Thoracic aorta (tissue), 2 donors: ENCODE data around the gene CACNA1B. TPM values are rescaled to one million over a fixed set of nuclear protein-coding genes. Genes with fewer than 3 reads are reported as not detected.

Experiments
- ATAC-seq: fragments of 150-250 bp; one replicate; pipeline ENCODE4 v1.8.0; 2017; ENCODE audit warnings: low read depth; ENCODE audit not compliant: insufficient number of reproducible peaks, low FRiP score
- DNase-seq: peaks from one replicate; pipeline ENCODE4 v3.0.0-alpha.2; 2020; ENCODE audit warnings: low spot score
- H3K27ac ChIP-seq, 2 donors: fragments of 200-600 bp; sonication (generic); 1 replicate in 1 of 2; 2 replicates in 1 of 2; pipeline ENCODE4 v1.5.1; 2016; ENCODE audit warnings: mild to moderate bottlenecking in 2 of 2, moderate library complexity in 2 of 2
- H3K27me3 ChIP-seq: fragments of 200-600 bp; sonication (generic); replicated peaks from 2 replicates; pipeline ENCODE4 v1.6.0; 2016; ENCODE audit warnings: mild to moderate bottlenecking; ENCODE audit not compliant: insufficient read depth
- H3K36me3 ChIP-seq: fragments of 200-600 bp; sonication (generic); one replicate; pipeline ENCODE4 v1.5.1; 2016
- H3K4me1 ChIP-seq, 2 donors: fragments of 200-600 bp; sonication (generic); 1 replicate in 1 of 2; 2 replicates in 1 of 2; pipeline versions ENCODE4 v1.5.1 to v1.6.0; 2016; ENCODE audit warnings: low read depth in 2 of 2, mild to moderate bottlenecking in 1 of 2; ENCODE audit not compliant: control insufficient read depth in 1 of 2
- H3K4me3 ChIP-seq: fragments of 200-600 bp; sonication (generic); 2 replicates; pipeline ENCODE4 v1.5.1; 2016; ENCODE audit warnings: mild to moderate bottlenecking
- H3K9me3 ChIP-seq: fragments of 200-600 bp; sonication (generic); 2 replicates; pipeline ENCODE4 v1.5.1; 2016
- CTCF ChIP-seq: fragments of 200-600 bp; sonication (generic); IDR thresholded peaks from one replicate; pipeline ENCODE4 v1.5.1; 2019; ENCODE audit warnings: antibody characterized with exemption
- total RNA-seq, 2 donors: library from RNA; depleted of rRNA; stranded (reverse); fragments of >200 nt; gene quantifications; one replicate each; pipeline versions ENCODE4 v1.1.0 to v1.2.3, GENCODE V29; 2016

The CACNA1B gene
- total RNA-seq, 2 donors from 2014 or later = 0.07 to 0.14 TPM

- no peaks in the 10 kb centered on the region for H3K27me3 ChIP-seq
- no peaks in the 10 kb centered on the region for H3K36me3 ChIP-seq
- H3K4me3 ChIP-seq = no peak overlapping the region
- H3K27ac ChIP-seq = no peak overlapping the region
- no peak for DNase-seq
- no peaks in the 10 kb centered on the region for H3K9me3 ChIP-seq
- no peak for ATAC-seq
- no peak for TF ChIP-seq CTCF
- H3K4me1 ChIP-seq = no peaks in the 10 kb centered on the region
These were observed 151.0 kb downstream of the CACNA1B start for GRCh38 chr9:138028596-138028995.

GRCh38 chr9:138031186-138031585, 153.6 kb downstream of the CACNA1B start:
- no peak for DNase-seq
- Histone ChIP-seq H3K4me3 (no peak overlapping the region), H3K27ac (no peak overlapping the region), H3K36me3 (no peaks in the 10 kb centered on the region), H3K9me3 (no peaks in the 10 kb centered on the region), H3K4me1 (no peaks in the 10 kb centered on the region), H3K27me3 (no peaks in the 10 kb centered on the region)
- ATAC-seq = no peak
- no peak for TF ChIP-seq CTCF

DNA sequence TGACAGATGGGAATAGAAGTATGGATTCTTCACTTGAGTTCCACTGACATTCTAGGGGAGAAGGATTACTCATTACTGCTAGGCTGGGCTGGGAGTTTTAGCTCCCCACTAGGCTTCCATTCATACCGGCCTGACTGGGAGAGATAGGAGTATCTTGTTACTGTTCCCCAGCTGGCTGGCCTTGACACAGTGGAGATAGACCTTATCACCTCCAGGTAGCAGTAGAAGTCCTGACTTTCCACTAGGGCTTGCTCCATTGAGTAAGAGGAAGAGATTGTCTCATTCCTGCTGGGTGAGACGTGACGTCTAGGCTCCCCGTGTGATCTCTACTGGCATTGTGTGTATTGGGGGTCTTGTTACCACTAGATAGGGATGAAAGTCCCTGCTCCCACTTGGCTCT, 156.4 kb downstream of the CACNA1B start:
- no peak for TF ChIP-seq CTCF
- ATAC-seq (no peak), DNase-seq (no peak)
- Histone ChIP-seq H3K9me3 (no peaks in the 10 kb centered on the region), H3K27me3 (no peaks in the 10 kb centered on the region), H3K4me3 (no peak overlapping the region), H3K27ac (no peak overlapping the region), H3K4me1 (no peaks in the 10 kb centered on the region), H3K36me3 (no peaks in the 10 kb centered on the region)

- Histone ChIP-seq H3K9me3 (no peaks in the 10 kb centered on the region), H3K4me1 (no peaks in the 10 kb centered on the region), H3K36me3 (no peaks in the 10 kb centered on the region), H3K4me3 (no peak overlapping the region), H3K27me3 (no peaks in the 10 kb centered on the region), H3K27ac (no peak overlapping the region)
- ATAC-seq = no peak
- TF ChIP-seq CTCF = no peak
- DNase-seq = no peak
These were observed 159.6 kb downstream of the CACNA1B start for GRCh38 chr9:138037140-138037539.

DNA sequence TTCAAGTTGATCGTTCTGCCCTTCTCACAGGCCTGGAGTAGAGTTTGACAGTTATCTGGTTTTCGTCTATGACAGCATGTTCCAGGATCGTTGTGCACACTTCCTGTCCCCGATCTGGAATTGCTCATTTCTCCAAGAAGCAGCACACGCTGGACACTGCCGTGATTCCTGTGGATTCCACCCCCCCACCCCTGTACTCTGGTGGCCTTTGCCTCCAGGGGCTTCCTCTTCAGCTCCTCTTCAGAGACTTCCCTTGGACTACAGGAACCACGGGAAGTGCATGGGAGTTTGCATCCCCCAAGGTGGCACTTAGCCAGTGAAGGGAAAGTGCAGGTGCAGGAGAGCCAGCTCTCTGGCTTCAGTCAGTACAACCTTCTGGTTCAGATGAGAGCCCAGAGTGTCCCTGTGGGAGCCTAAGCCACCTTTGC, 160.7 kb downstream of the CACNA1B start:
- Histone ChIP-seq H3K27me3 (no peaks in the 10 kb centered on the region), H3K4me1 (no peaks in the 10 kb centered on the region), H3K4me3 (no peak overlapping the region), H3K36me3 (no peaks in the 10 kb centered on the region), H3K9me3 (no peaks in the 10 kb centered on the region), H3K27ac (no peak overlapping the region)
- DNase-seq (no peak), ATAC-seq (no peak)
- TF ChIP-seq CTCF = no peak
